HepG2 (cell line): Measurements from ENCODE around the gene HYOU1. TPM values are rescaled to one million over a fixed set of nuclear protein-coding genes. Genes with fewer than 3 reads are reported as not detected.

Source experiments
- CCDC6 ChIP-seq: sonication (generic); formaldehyde crosslinking; IDR thresholded peaks from 2 replicates; pipeline ENCODE4 v1.8.1; 2022; ENCODE audit warnings: mild to moderate bottlenecking, missing genetic modification reagents, moderate library complexity
- CEBPB ChIP-seq: IDR thresholded peaks from 2 replicates; pipeline ENCODE4 v1.6.1; 2011; ENCODE audit warnings: low read depth, low read length, improper control_type of control experiment, borderline replicate concordance
- E2F2 ChIP-seq: sonication (generic); formaldehyde crosslinking; IDR thresholded peaks from 2 replicates; pipeline ENCODE4 v1.4.0; 2020; ENCODE audit warnings: missing genetic modification reagents, borderline replicate concordance
- HIVEP1 ChIP-seq: sonication (generic); formaldehyde crosslinking; IDR thresholded peaks from 2 replicates; pipeline ENCODE4 v1.4.0; 2020; ENCODE audit warnings: mild to moderate bottlenecking, missing genetic modification reagents
- HMGA1 ChIP-seq: sonication (generic); formaldehyde crosslinking; conservative IDR thresholded peaks from 2 replicates; pipeline ENCODE4 v1.4.0; 2020; ENCODE audit warnings: missing genetic modification reagents
- JUND ChIP-seq: sonication (generic); formaldehyde crosslinking; IDR thresholded peaks from 2 replicates; pipeline ENCODE4 v1.8.0; 2022; ENCODE audit warnings: mild to moderate bottlenecking, missing genetic modification reagents
- MATR3 ChIP-seq: sonication (generic); formaldehyde crosslinking; IDR thresholded peaks from 2 replicates; pipeline ENCODE4 v1.4.0; 2020; ENCODE audit warnings: missing genetic modification reagents
- NCOA5 ChIP-seq: sonication (generic); formaldehyde crosslinking; IDR thresholded peaks from 2 replicates; pipeline ENCODE4 v1.4.0; 2020; ENCODE audit warnings: missing genetic modification reagents
- SNAI1 ChIP-seq: sonication (generic); formaldehyde crosslinking; IDR thresholded peaks from 2 replicates; pipeline ENCODE4 v1.5.0; 2020; ENCODE audit warnings: mild to moderate bottlenecking, missing genetic modification reagents, borderline replicate concordance
- SOX13 ChIP-seq, 3 experiments: fragments of 450-650 bp in 1 of 3; sonication (generic) in 1 of 3; formaldehyde crosslinking in 1 of 3; IDR thresholded peaks in 2 of 3; conservative IDR thresholded peaks in 1 of 3; 2 replicates each; pipeline versions ENCODE4 v1.5.0 to v1.6.1; 2016 to 2020; ENCODE audit warnings: antibody characterized with exemption in 1 of 3, mild to moderate bottlenecking in 1 of 3, missing compliant biosample characterization in 1 of 3, missing genetic modification reagents in 1 of 3, moderate library complexity in 1 of 3
- SP4 ChIP-seq: sonication (generic); formaldehyde crosslinking; IDR thresholded peaks from 2 replicates; pipeline ENCODE4 v1.8.1; 2023; ENCODE audit warnings: mild to moderate bottlenecking, missing genetic modification reagents
- ZBTB3 ChIP-seq: sonication (generic); formaldehyde crosslinking; IDR thresholded peaks from 2 replicates; pipeline ENCODE4 v1.4.0; 2020; ENCODE audit warnings: low read depth, mild to moderate bottlenecking, moderate library complexity, missing genetic modification reagents, borderline replicate concordance
- ZBTB4 ChIP-seq: sonication (generic); formaldehyde crosslinking; IDR thresholded peaks from 2 replicates; pipeline ENCODE4 v1.4.0; 2020; ENCODE audit warnings: missing genetic modification reagents, mild to moderate bottlenecking, borderline replicate concordance
- ZBTB7A ChIP-seq: sonication (generic); formaldehyde crosslinking; IDR thresholded peaks from 2 replicates; pipeline ENCODE4 v1.8.0; 2022; ENCODE audit warnings: mild to moderate bottlenecking, missing genetic modification reagents
- ZNF20 ChIP-seq: sonication (generic); formaldehyde crosslinking; IDR thresholded peaks from 2 replicates; pipeline ENCODE4 v1.4.0; 2020; ENCODE audit warnings: mild to moderate bottlenecking, moderate library complexity, missing genetic modification reagents
- ZNF512 ChIP-seq: sonication (generic); formaldehyde crosslinking; IDR thresholded peaks from 2 replicates; pipeline ENCODE4 v1.4.0; 2020; ENCODE audit warnings: mild to moderate bottlenecking, missing genetic modification reagents
- ZNF557 ChIP-seq: sonication (generic); formaldehyde crosslinking; IDR thresholded peaks from 2 replicates; pipeline ENCODE4 v1.4.0; 2020; ENCODE audit warnings: missing genetic modification reagents
- ZNF713 ChIP-seq: sonication (generic); formaldehyde crosslinking; IDR thresholded peaks from 2 replicates; pipeline ENCODE4 v1.4.0; 2020; ENCODE audit warnings: mild to moderate bottlenecking, missing genetic modification reagents
- ZNF746 ChIP-seq: sonication (generic); formaldehyde crosslinking; IDR thresholded peaks from 2 replicates; pipeline ENCODE4 v1.8.0; 2022; ENCODE audit warnings: mild to moderate bottlenecking, missing genetic modification reagents
- ZNF777 ChIP-seq: sonication (generic); formaldehyde crosslinking; IDR thresholded peaks from 2 replicates; pipeline ENCODE4 v1.4.0; 2020; ENCODE audit warnings: missing genetic modification reagents
- polyA plus RNA-seq, 8 experiments: library from polyadenylated mRNA; depleted of rRNA in 3 of 8; stranded (reverse) in 7 of 8; unstranded in 1 of 8; fragments of >200 nt; fragmentation: Illumina TruSeq in 4 of 8; extraction: Trizol in 4 of 8; gene quantifications; 2 replicates each; pipeline versions ENCODE4 v1.2.1 to v1.2.3, GENCODE V29; 2011 to 2016; ENCODE audit warnings: low read depth in 4 of 8, missing spikeins in 1 of 8, mixed read lengths in 1 of 8; ENCODE audit not compliant: insufficient read depth in 1 of 8
- total RNA-seq, 5 experiments: library from RNA; depleted of rRNA; stranded (reverse); fragments of >200 nt; fragmentation: Illumina TruSeq; extraction: Trizol; gene quantifications; 2 replicates each; pipeline ENCODE4 v1.2.3, GENCODE V29; 2016; ENCODE audit warnings: low read depth in 1 of 5
- TF ChIP-seq, protein P1 (sequence below): sonication (generic); formaldehyde crosslinking; IDR thresholded peaks from 2 replicates; pipeline ENCODE4 v1.4.0; 2020; ENCODE audit warnings: missing genetic modification reagents

Gene HYOU1
- total and polyA plus RNA-seq, 2 of the 13 experiments (the other 11 are each of a cell fraction or from before 2014, with no cell fraction given), result 127 to 155 TPM

- TF ChIP-seq SNAI1 (no peak), JUND (CRISPR knock-in tag) (no peak), SP4 (CRISPR knock-in tag) (peak; percentile 90), ZBTB3 (CRISPR knock-in tag) (no peak), CEBPB (no peak), ZNF512 (CRISPR knock-in tag) (no peak), ZBTB7A (no peak), SOX13 (IDR thresholded peaks at IDR 0.05) (0 out of 2 replicates have a peak, but pooled peaks have one; percentile 43), SOX13 (CRISPR knock-in tag; conservative IDR thresholded peaks at IDR 0.05 in 1 of 2, IDR thresholded peaks at IDR 0.05 in 1 of 2) (peak in 1 of 2 experiments; percentile 9; a peak in 1 of 4 replicates), CCDC6 (CRISPR knock-in tag) (peak; percentile 70; the same call in 1 of the 2 replicates), HMGA1 (CRISPR knock-in tag) (no peak), MATR3 (CRISPR knock-in tag) (no peak), ZNF746 (no peak), E2F2 (no peak), ZBTB4 (CRISPR knock-in tag) (no peak), ZNF20 (CRISPR knock-in tag) (0 out of 2 replicates have a peak, but pooled peaks have one; percentile 21), ZNF557 (no peak), NCOA5 (no peak), HIVEP1 (CRISPR knock-in tag) (peak; percentile 78; the same call in 1 of the 2 replicates), ZNF777 (CRISPR knock-in tag) (no peak), ZNF713 (no peak)
- TF ChIP-seq, protein P1, sequence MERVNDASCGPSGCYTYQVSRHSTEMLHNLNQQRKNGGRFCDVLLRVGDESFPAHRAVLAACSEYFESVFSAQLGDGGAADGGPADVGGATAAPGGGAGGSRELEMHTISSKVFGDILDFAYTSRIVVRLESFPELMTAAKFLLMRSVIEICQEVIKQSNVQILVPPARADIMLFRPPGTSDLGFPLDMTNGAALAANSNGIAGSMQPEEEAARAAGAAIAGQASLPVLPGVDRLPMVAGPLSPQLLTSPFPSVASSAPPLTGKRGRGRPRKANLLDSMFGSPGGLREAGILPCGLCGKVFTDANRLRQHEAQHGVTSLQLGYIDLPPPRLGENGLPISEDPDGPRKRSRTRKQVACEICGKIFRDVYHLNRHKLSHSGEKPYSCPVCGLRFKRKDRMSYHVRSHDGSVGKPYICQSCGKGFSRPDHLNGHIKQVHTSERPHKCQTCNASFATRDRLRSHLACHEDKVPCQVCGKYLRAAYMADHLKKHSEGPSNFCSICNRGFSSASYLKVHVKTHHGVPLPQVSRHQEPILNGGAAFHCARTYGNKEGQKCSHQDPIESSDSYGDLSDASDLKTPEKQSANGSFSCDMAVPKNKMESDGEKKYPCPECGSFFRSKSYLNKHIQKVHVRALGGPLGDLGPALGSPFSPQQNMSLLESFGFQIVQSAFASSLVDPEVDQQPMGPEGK (CRISPR knock-in tag), result no peak; the same call in 1 of the 2 replicates
These were observed 38.7 kb downstream of the HYOU1 start, which contains the start of the genes RPS25 and TRAPPC4 (continued) for GRCh38 chr11:119018074-119018938.
